Neutrophil (primary cell): Measurements from ENCODE around the gene WNT9A.

Source experiments
- H3K27ac ChIP-seq: fragments of 200-600 bp; sonication (generic); 2 replicates; pipeline ENCODE4 v1.5.1; 2016; ENCODE audit warnings: mild to moderate bottlenecking, moderate library complexity
- H3K27me3 ChIP-seq: fragments of 200-600 bp; sonication (generic); 2 replicates; pipeline ENCODE4 v1.6.0; 2016; ENCODE audit warnings: mild to moderate bottlenecking
- H3K36me3 ChIP-seq: fragments of 200-600 bp; sonication (generic); 2 replicates; pipeline ENCODE4 v1.5.1; 2017
- H3K4me1 ChIP-seq, 2 experiments: fragments of 200-600 bp in 1 of 2; sonication (generic) in 1 of 2; 1 replicate in 1 of 2; 2 replicates in 1 of 2; pipeline versions ENCODE4 v1.5.1 to v1.6.1; 2013 to 2016; ENCODE audit warnings: low read depth in 1 of 2, low read length in 1 of 2, mild to moderate bottlenecking in 1 of 2, moderate library complexity in 1 of 2; ENCODE audit not compliant: control insufficient read depth in 1 of 2, insufficient read depth in 1 of 2
- H3K4me3 ChIP-seq, 2 experiments: fragments of 200-600 bp in 1 of 2; sonication (generic) in 1 of 2; 1 replicate in 1 of 2; 2 replicates in 1 of 2; pipeline ENCODE4 v1.5.1; 2013 to 2016; ENCODE audit warnings: low read depth in 1 of 2, low read length in 1 of 2, mild to moderate bottlenecking in 1 of 2, moderate library complexity in 1 of 2
- H3K9me3 ChIP-seq: fragments of 200-600 bp; sonication (generic); 2 replicates; pipeline ENCODE4 v1.5.1; 2016
- TF ChIP-seq, protein P1 (sequence below): fragments of 200-600 bp; sonication (generic); IDR thresholded peaks from 2 replicates; pipeline ENCODE4 v1.5.1; 2016; ENCODE audit warnings: antibody characterized with exemption

WNT9A gene

GRCh38 chr1:227926896-227927885 is 20.5 kb downstream of the WNT9A start:
- Histone ChIP-seq H3K27me3 (no peaks in the 10 kb centered on the region), H3K4me1 (no peaks in the 10 kb centered on the region), H3K27ac (no peak overlapping the region), H3K9me3 (no peaks in the 10 kb centered on the region), H3K4me3 (no peak overlapping the region), H3K36me3 (no peaks in the 10 kb centered on the region)
- TF ChIP-seq, protein P1, sequence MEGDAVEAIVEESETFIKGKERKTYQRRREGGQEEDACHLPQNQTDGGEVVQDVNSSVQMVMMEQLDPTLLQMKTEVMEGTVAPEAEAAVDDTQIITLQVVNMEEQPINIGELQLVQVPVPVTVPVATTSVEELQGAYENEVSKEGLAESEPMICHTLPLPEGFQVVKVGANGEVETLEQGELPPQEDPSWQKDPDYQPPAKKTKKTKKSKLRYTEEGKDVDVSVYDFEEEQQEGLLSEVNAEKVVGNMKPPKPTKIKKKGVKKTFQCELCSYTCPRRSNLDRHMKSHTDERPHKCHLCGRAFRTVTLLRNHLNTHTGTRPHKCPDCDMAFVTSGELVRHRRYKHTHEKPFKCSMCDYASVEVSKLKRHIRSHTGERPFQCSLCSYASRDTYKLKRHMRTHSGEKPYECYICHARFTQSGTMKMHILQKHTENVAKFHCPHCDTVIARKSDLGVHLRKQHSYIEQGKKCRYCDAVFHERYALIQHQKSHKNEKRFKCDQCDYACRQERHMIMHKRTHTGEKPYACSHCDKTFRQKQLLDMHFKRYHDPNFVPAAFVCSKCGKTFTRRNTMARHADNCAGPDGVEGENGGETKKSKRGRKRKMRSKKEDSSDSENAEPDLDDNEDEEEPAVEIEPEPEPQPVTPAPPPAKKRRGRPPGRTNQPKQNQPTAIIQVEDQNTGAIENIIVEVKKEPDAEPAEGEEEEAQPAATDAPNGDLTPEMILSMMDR, result no peak

DNA sequence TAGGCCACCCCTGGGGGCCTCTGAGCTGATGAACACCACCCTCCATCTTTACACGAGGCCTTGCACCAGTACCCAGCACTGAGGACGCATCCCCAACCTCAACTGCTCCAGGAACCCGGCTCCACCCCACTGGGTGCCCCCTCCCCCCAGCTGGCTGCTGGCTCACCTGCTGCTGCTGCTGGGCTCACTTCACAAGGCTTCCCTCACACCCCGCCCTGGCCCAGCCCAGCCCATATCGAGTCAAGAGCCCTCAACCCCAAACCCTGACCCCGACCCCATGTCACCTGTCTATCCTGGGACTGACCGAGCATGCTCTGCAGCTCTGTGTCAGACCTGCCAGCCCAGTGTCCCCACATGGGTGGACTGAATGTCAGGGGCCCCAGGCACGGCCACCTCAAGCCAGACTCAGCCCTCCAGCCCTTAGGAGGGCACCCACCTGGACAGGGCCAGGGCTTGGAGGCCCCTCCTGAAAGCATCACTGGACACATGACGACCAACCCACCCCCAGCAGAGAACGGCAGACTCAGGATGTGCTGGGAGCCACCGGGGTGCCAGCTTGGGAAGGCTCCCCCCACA is 21.4 kb downstream of the WNT9A start:
- TF ChIP-seq, protein P1, result no peak
- no peaks in the 10 kb centered on the region for H3K9me3 ChIP-seq
- H3K27me3 ChIP-seq, result no peaks in the 10 kb centered on the region
- H3K27ac ChIP-seq, result no peak overlapping the region
- H3K36me3 ChIP-seq, result no peaks in the 10 kb centered on the region
- no peak overlapping the region for H3K4me3 ChIP-seq
- H3K4me1 ChIP-seq, result no peaks in the 10 kb centered on the region

DNA sequence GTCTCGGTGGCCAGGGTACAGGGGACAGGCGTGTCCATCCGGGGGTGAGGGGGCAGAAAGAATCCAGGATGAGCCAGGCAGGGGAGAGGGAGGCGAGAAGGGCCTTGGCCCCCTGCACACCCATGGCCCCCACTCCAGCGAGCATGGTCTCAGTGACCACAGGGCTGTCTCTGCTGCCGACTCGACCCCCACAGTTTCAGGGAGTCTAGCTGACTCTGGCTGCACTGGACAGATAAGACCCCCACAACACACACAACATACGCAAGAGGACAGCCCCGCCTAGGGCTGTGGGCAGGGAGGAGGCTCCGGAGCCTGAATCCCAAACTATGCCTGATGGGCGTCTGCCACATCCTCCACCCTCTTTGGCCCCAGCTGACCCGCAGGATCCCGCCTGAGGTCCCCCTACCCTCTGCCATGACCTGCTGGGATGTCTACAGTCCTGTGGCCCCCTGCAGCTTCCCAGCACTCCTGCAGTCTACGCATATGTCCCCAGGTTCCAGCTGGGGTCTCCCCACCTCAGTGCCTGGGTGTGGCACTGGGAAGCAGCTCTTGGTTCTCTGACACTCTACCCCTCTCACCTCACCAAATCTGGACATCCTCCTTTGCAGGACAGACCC is 22.0 kb downstream of the WNT9A start:
- TF ChIP-seq, protein P1, result no peak
- Histone ChIP-seq H3K4me1 (no peaks in the 10 kb centered on the region), H3K27me3 (no peaks in the 10 kb centered on the region), H3K27ac (no peak overlapping the region), H3K9me3 (no peaks in the 10 kb centered on the region), H3K36me3 (no peaks in the 10 kb centered on the region), H3K4me3 (no peak overlapping the region)

DNA sequence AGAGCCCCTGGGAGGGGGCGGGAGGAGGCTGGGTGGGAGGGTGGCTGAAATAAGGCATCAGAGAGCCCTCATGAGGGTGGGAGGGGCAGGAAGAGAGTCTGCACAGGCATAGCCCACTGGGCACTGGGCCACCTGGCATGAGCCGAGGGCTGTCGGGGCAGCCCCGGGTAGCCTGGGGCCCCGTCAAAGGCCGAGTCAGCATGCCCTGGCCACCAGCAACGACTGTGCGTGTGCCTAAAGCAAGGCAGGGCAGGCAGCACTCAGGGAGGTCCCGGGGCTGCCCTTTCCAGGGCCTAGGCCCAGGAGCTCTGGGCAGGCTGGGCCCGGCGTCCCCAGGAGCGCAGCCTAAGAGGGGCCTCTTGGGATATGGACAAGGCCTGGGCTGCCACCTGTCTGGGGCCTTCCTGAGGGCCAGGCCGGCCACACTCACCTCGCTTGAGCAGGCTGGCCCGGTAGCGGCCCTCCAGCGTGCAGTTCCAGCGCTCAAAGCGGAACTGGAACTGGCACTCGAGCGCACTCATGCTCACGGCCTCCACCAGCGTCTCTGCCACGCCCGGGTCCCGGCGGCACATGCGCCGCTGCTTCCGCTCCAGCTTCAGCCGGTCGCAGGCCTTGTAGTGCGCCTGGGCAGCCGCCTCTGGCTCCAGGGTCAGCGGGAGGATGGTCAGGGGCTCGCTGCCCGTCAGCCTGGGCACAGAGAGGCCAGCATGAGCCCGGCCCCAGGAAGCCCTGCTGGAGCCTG is 22.7 kb downstream of the WNT9A start:
- no peaks in the 10 kb centered on the region for H3K9me3 ChIP-seq
- no peak overlapping the region for H3K27ac ChIP-seq
- H3K36me3 ChIP-seq, result no peaks in the 10 kb centered on the region
- no peak overlapping the region for H3K4me3 ChIP-seq
- TF ChIP-seq, protein P1, result no peak
- H3K4me1 ChIP-seq, result no peaks in the 10 kb centered on the region
- H3K27me3 ChIP-seq, result no peaks in the 10 kb centered on the region

DNA sequence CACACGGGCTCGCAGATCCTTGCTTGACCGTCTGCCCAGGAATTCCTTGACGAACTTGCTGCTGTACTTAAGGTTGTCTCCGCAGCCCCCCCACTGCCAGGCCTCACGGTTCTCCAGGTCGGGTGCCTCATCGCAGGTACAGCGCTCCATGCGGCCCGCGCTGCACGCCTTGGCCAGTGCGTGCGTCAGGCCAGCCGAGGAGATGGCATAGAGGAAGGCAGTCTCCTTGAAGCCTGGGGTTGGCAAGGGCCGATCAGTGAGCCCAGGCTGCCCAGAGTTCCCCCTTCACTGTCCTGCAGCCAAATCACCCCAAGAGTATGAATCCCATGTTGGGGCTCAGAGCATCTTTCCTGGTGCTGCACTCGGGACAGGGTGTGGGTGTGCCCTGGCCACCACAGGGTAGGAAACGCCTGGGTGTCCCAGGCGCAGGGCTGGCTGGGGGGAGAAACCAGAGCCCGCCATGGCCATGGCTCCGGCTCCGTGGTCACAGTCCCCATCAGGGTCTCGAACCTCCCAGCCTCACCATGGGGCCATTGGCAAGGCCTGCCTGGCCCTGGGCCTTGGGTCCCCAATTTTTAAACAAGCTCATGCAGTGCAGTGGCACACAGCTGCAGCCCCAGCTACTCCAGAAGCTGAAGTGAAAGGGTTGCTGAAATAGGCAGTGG is 23.4 kb downstream of the WNT9A start:
- TF ChIP-seq, protein P1, result no peak
- H3K27me3 ChIP-seq, result no peaks in the 10 kb centered on the region
- no peaks in the 10 kb centered on the region for H3K9me3 ChIP-seq
- no peak overlapping the region for H3K4me3 ChIP-seq
- H3K36me3 ChIP-seq, result no peaks in the 10 kb centered on the region
- no peak overlapping the region for H3K27ac ChIP-seq
- H3K4me1 ChIP-seq, result no peaks in the 10 kb centered on the region
